GM12873 (cell line): ENCODE results near the gene LTBP1.

Experiments
- CTCF ChIP-seq: IDR thresholded peaks from 2 replicates; pipeline ENCODE4 v1.5.1; 2012; ENCODE audit warnings: low read depth, mild to moderate bottlenecking, moderate library complexity, low read length, control low read depth; ENCODE audit not compliant: insufficient read depth; ENCODE audit errors: missing control alignments

Gene LTBP1

GRCh38 chr2:33247365-33247764, 300.6 kb downstream of the LTBP1 start:
- TF ChIP-seq CTCF = no peak

GRCh38 chr2:33250417-33251029, 303.8 kb downstream of the LTBP1 start:
- no peak for TF ChIP-seq CTCF

- TF ChIP-seq CTCF = no peak
Observed at GRCh38 chr2:33256162-33256755, 309.5 kb downstream of the LTBP1 start.

GRCh38 chr2:33258387-33258786, 311.6 kb downstream of the LTBP1 start:
- no peak for TF ChIP-seq CTCF

GRCh38 chr2:33262097-33262496, 315.3 kb downstream of the LTBP1 start:
- no peak for TF ChIP-seq CTCF

- no peak for TF ChIP-seq CTCF
Observed at GRCh38 chr2:33264766-33265165, 318.0 kb downstream of the LTBP1 start.

- TF ChIP-seq CTCF = no peak
Observed at GRCh38 chr2:33265584-33266338, 319.0 kb downstream of the LTBP1 start.
